HG03378 (cell line): ENCODE data around the gene NUTM2A.
"Not testable (repeated sequence)": the region's sequence is repeated elsewhere in the genome, so short reads cannot be mapped to it uniquely, and the experiment has no call there.

ENCODE experiments used
- ATAC-seq: cut with Tn5 transposase; IDR thresholded peaks from one replicate; pipeline ENCODE4 v1.9.1; 2021; ENCODE audit warnings: mild to moderate bottlenecking, moderate library complexity; ENCODE audit not compliant: unreplicated experiment

NUTM2A gene

DNA sequence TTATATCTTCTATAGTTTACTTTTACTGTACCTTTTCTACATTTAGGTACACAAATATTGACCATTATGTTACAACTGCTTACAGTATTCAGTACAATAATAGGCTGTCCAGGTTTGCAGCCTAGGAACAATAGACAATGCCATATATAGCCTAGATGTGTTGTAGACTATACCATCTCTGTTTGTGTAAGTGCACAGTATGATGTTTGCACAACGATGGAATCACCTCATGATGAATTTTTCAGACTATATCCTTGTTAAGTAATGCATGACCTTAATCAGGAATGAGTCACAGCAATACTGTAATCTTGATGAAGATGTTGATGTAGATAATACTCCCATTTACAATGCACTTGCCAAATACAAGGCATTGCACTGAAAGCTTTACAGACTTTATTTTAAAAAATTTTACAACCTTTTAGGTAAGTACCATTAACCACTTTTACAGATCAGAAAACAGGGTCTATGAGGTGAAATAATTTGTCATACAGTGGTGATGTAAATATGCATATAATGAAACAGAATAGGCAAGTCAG is 23.6 kb downstream of the NUTM2A start:
- ATAC-seq = not testable (repeated sequence)

DNA sequence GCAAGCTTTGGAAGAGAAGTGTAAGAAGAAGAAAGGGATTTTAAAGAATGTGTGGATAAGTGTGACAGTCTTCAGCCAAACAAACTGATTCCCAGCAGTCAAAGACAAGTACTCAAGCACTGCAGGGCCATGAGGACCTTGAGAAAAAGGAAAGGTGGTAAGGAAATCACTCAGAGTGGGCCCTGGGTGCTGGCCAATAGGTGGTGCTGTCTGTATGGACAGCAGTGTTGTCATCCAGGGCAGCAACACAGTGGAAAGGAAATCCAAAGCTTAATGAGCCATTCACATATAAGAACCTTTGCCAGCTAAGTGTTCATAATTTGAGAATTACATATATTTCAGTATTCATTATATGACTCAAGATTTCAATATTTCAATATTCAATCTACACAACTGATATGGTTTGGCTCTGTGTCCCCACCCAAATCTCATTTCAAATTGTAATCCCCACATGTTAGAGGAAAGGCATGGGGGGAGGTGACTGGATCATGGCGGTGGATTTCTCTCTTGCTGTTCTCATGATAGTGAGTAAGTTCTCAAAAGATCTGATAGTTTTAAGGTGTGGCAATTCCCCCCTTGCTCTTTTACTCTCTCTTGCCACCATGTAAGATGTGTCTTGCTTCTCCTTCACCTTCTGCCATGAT is 55.6 kb downstream of the NUTM2A start:
- not testable (repeated sequence) for ATAC-seq
